Ovary (tissue), 3 donors: ENCODE measurements around the gene APOF.

Source experiments
- EP300 ChIP-seq: sonication (generic); formaldehyde crosslinking; IDR thresholded peaks from one replicate; pipeline ENCODE4 v1.6.1; 2017; ENCODE audit warnings: antibody characterized with exemption
- TF ChIP-seq, protein P1 (sequence below), 3 donors: fragments of 450-650 bp in 2 of 3; fragments of 200-600 bp in 1 of 3; IDR thresholded peaks; one replicate each; pipeline versions ENCODE4 v1.5.1 to v1.8.0; 2016 to 2022; ENCODE audit warnings: antibody characterized with exemption in 3 of 3, mild to moderate bottlenecking in 1 of 3
- donor health status: DM: no; HTN: no; CAD: no.

DNA sequence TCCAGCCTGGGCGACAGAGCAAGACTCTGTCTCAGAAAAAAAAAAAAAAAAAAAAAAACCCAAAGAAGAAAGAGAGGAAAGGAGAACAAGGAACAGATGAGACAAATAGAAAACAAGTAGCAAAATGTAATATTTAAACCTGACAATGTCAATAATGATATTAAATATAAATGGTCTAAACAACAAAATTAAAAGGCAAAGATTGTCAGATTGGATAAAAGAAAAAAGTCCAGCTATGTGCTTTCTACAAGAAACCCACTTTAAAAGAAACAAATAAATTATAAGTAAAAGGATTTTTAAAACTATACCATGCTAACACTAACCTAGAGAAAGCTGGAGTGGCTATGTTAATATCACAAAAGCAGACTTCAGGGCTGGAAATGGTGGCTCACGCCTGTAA, 29.7 kb upstream of the APOF start:
- TF ChIP-seq, protein P1, sequence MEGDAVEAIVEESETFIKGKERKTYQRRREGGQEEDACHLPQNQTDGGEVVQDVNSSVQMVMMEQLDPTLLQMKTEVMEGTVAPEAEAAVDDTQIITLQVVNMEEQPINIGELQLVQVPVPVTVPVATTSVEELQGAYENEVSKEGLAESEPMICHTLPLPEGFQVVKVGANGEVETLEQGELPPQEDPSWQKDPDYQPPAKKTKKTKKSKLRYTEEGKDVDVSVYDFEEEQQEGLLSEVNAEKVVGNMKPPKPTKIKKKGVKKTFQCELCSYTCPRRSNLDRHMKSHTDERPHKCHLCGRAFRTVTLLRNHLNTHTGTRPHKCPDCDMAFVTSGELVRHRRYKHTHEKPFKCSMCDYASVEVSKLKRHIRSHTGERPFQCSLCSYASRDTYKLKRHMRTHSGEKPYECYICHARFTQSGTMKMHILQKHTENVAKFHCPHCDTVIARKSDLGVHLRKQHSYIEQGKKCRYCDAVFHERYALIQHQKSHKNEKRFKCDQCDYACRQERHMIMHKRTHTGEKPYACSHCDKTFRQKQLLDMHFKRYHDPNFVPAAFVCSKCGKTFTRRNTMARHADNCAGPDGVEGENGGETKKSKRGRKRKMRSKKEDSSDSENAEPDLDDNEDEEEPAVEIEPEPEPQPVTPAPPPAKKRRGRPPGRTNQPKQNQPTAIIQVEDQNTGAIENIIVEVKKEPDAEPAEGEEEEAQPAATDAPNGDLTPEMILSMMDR (IDR thresholded peaks at IDR 0.05): no peak
- no peak for TF ChIP-seq EP300
